ENCODE results near the gene ATOH8. TPM values are rescaled to one million over a fixed set of nuclear protein-coding genes. Genes with fewer than 3 reads are reported as not detected.

Gene ATOH8
- total RNA-seq, 4 donors from 2014 or later: 13.2 to 83.0 (median 45.3) TPM

GRCh38 chr2:85748039-85748734 is 5.6 kb upstream of the ATOH8 start:
- Histone ChIP-seq H3K36me3 (no peaks in the 10 kb centered on the region), H3K27ac (peak overlapping the region; percentile 93 to 96), H3K9me3 (no peaks in the 10 kb centered on the region), H3K4me1 (peaks cover 21 to 33% of the 10 kb centered on the region in 2 donors), H3K4me3 (no peak overlapping the region), H3K27me3 (no peaks in the 10 kb centered on the region)
- no peak for DNase-seq
- TF ChIP-seq CTCF (IDR thresholded peaks at IDR 0.05) (no peak), POLR2A (IDR thresholded peaks at IDR 0.05) (no peak)
- intact Hi-C loops (cut with DNase I; ENCODE audit: low total_unique reads): no loop called here

DNA sequence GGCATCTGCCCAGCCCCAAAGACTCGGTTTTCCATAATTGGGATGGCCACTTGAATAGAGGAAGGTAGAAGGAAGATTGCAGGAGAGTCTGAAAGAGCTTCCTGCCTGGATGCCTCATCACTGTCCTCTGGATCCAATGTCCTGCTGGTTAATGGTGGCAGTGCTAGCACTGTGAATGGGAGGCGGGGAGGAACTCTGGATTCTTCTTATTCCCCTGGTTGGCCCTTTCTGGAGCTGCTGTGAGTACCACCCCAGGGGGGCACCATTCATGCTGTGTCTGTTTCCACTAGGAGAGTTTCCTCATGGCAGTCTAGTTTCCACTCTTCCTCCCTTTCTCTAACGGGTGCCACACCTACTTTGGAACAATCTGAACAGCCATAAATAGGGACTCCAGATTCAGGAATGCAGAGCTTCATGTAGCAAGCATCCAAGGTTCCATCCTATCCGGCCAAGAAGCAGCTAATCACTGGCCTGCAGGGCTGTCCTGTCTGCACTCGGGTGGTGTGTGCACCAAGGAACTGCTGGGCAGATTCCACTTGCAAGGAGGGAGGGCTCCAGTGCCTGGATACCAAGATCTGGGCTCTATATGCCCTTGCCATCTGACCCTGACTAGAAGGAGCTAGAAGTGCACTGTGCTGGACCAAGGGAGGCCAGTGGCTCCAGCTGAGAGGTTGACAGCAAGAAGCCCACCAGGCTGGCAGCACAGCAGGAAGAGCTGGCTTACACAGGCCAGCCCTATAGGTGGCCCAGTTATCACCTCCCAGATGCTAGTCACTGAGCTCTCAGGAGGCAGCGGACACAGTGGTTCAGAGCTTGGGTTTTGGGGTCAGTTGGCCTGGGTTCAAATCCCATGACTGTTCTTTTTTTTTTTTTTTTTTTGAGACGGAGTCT is 4.6 kb upstream of the ATOH8 start:
- peak in 1 of 4 experiments; percentile 2 for TF ChIP-seq CTCF (IDR thresholded peaks at IDR 0.05)
- TF ChIP-seq POLR2A (IDR thresholded peaks at IDR 0.05): no peak
- H3K9me3 ChIP-seq: no peaks in the 10 kb centered on the region
- H3K4me1 ChIP-seq: peaks cover 10 to 23% of the 10 kb centered on the region in 2 donors
- no peak overlapping the region for H3K4me3 ChIP-seq
- H3K36me3 ChIP-seq: no peaks in the 10 kb centered on the region
- intact Hi-C loops (cut with DNase I; ENCODE audit: low total_unique reads): no loop called here
- H3K27me3 ChIP-seq: no peaks in the 10 kb centered on the region
- peak in 1 of 2 donors; percentile 66 for DNase-seq
- H3K27ac ChIP-seq: peak overlapping the region; percentile 93 to 96

- Histone ChIP-seq H3K4me1 (peaks cover 8 to 14% of the 10 kb centered on the region in 2 donors), H3K36me3 (no peaks in the 10 kb centered on the region), H3K4me3 (no peak overlapping the region), H3K27ac (peak overlapping the region; percentile 48 to 93), H3K9me3 (no peaks in the 10 kb centered on the region), H3K27me3 (no peaks in the 10 kb centered on the region)
- TF ChIP-seq CTCF (IDR thresholded peaks at IDR 0.05) (peak; percentile 64 to 80 (median 74)), POLR2A (IDR thresholded peaks at IDR 0.05) (no peak)
- peak; percentile 70 to 74 for DNase-seq
- intact Hi-C loops (cut with DNase I; ENCODE audit: low total_unique reads): no loop called here
Measured at GRCh38 chr2:85750587-85751575, 2.9 kb upstream of the ATOH8 start.

DNA sequence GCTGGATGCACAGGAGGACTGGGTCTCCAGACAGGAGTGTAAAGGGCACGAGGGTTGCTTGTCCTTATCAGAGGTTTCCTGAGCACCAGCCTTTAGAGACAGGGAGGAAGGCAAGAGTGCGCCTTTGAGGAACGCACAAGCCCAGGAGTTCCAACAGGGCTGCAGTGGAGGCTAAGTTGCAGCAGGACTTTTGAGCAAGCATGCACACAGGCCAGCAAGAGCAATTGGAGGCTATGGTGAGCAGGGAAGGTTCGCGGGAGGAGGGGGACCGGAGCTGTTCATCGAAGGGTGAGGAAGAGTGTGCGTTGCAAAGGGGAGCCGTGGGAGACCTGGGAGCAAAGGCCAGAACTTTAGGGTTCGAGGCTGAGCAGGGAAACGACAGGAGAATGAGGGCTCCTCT is 2.2 kb upstream of the ATOH8 start:
- peak overlapping the region in 1 of 2 donors; percentile 48 for H3K27ac ChIP-seq
- peaks cover under 1 to 10% of the 10 kb centered on the region in 2 donors for H3K4me1 ChIP-seq
- no peaks in the 10 kb centered on the region for H3K27me3 ChIP-seq
- no peak overlapping the region for H3K4me3 ChIP-seq
- TF ChIP-seq CTCF (IDR thresholded peaks at IDR 0.05): no peak
- no peak for TF ChIP-seq POLR2A (IDR thresholded peaks at IDR 0.05)
- H3K36me3 ChIP-seq: no peaks in the 10 kb centered on the region
- no peak for DNase-seq
- intact Hi-C loops (cut with DNase I; ENCODE audit: low total_unique reads): no loop called here
- H3K9me3 ChIP-seq: no peaks in the 10 kb centered on the region

All from uterus (tissue), 4 donors.